MM.1S (cell line): Measurements from ENCODE around the gene VPS16.

Source experiments
- EZH2phosphoT487 ChIP-seq: fragments of 300-600 bp; sonication (generic); IDR thresholded peaks from 2 replicates; pipeline ENCODE4 v1.6.1; 2018; ENCODE audit warnings: antibody characterized with exemption, low read length
- TF ChIP-seq, protein P1 (sequence below): fragments of 300-600 bp; sonication (generic); IDR thresholded peaks from 2 replicates; pipeline ENCODE4 v1.5.1; 2016; ENCODE audit warnings: antibody characterized with exemption, low read length, mixed read lengths

DNA sequence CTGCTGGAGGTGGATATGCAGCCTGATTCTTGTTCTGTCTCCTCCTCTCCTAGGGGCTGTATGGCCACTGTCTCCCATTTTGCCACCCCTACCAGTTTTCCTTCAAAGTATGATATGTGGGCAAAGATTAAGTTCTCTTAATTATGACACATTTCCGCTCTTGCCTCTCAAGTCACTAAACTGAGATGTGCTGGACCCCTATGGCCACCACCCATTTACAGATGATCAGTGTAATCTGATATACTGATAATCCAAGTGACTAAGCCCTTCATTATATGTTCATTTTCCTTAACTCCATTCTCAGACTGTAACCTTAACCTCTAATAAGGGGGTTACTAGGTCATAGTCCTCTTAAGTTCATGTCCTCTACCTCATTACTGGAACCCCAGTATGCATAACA, 26.5 kb upstream of the VPS16 start:
- TF ChIP-seq, protein P1, sequence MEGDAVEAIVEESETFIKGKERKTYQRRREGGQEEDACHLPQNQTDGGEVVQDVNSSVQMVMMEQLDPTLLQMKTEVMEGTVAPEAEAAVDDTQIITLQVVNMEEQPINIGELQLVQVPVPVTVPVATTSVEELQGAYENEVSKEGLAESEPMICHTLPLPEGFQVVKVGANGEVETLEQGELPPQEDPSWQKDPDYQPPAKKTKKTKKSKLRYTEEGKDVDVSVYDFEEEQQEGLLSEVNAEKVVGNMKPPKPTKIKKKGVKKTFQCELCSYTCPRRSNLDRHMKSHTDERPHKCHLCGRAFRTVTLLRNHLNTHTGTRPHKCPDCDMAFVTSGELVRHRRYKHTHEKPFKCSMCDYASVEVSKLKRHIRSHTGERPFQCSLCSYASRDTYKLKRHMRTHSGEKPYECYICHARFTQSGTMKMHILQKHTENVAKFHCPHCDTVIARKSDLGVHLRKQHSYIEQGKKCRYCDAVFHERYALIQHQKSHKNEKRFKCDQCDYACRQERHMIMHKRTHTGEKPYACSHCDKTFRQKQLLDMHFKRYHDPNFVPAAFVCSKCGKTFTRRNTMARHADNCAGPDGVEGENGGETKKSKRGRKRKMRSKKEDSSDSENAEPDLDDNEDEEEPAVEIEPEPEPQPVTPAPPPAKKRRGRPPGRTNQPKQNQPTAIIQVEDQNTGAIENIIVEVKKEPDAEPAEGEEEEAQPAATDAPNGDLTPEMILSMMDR: no peak
- TF ChIP-seq EZH2phosphoT487: no peak
